ENCODE data around the gene TNFSF11. TPM values are rescaled to one million over a fixed set of nuclear protein-coding genes. Genes with fewer than 3 reads are reported as not detected.

Gene TNFSF11
- total and polyA plus RNA-seq, 2 donors (not counting 1 experiment from before 2014, with no cell fraction given): not detected

GRCh38 chr13:42525035-42525504 lies 48.9 kb upstream of the TNFSF11 start:
- Mint-ChIP-seq H3K27ac (no peak overlapping the region), H3K9me3 (ENCODE audit: insufficient read depth) (peaks cover 3% of the 10 kb centered on the region), H3K27me3 (no peaks in the 10 kb centered on the region), H3K4me1 (peaks cover 25% of the 10 kb centered on the region), H3K4me3 (no peak overlapping the region)
- no peak overlapping the region for H3K4me3 ChIP-seq (ENCODE audit: control extremely low read depth in 1 of 5, extremely low read depth in 1 of 5, insufficient read depth in 1 of 5, low read depth in 2 of 5, low read length in 4 of 5)
- no peak overlapping the region for H3K9ac ChIP-seq (ENCODE audit: low read length)
- H3K27ac ChIP-seq (ENCODE audit: low read length in 2 of 2): no peak overlapping the region
- 95% methylated on average over 2 of the region's 2 CpGs for WGBS (ENCODE audit: insufficient coverage)
- peaks cover 0 to 1% (median 0%) of the 10 kb centered on the region in 3 donors for H3K9me3 ChIP-seq (ENCODE audit: control extremely low read depth in 1 of 3, control insufficient read depth in 2 of 3, insufficient read depth in 1 of 3, low read length in 2 of 3)
- no peaks in the 10 kb centered on the region for H3K27me3 ChIP-seq (replicated peaks in 1 of 4; ENCODE audit: control extremely low read depth in 1 of 4, control insufficient read depth in 3 of 4, insufficient read depth in 4 of 4, low read length in 3 of 4)
- H3K4me2 ChIP-seq (replicated peaks; ENCODE audit: low read depth, low read length, poor library complexity, severe bottlenecking): no peak overlapping the region
- no peak overlapping the region for H2AFZ ChIP-seq (ENCODE audit: insufficient read depth, low read depth, low read length, poor library complexity, severe bottlenecking)
- DNase-seq (no peak), ATAC-seq (ENCODE audit: low read depth) (no peak)
- no peak for TF ChIP-seq EZH2 (IDR thresholded peaks at IDR 0.05; ENCODE audit: borderline replicate concordance, insufficient read depth, low read depth, low read length, poor library complexity, severe bottlenecking)
- no peak for TF ChIP-seq CTCF (IDR thresholded peaks at IDR 0.05)
- intact Hi-C loops (cut with micrococcal nuclease): no loop called here
- H3K36me3 ChIP-seq (replicated peaks in 1 of 2; ENCODE audit: control extremely low read depth in 1 of 2, control insufficient read depth in 1 of 2, extremely low read depth in 1 of 2, insufficient read depth in 2 of 2, low read length in 1 of 2): no peaks in the 10 kb centered on the region
- CTCF ChIA-PET: interaction anchor here (0.6 kb wide), 1 partner anchor 32 kb away, joined by 4 read pairs; no protein-coding TSS in a partner anchor
- POLR2A ChIA-PET: no interaction called here
- H3K4me1 ChIP-seq (ENCODE audit: control insufficient read depth in 2 of 2, insufficient read depth in 2 of 2, low read length in 2 of 2): peaks cover 14 to 15% of the 10 kb centered on the region in 2 donors
- no peaks in the 10 kb centered on the region for H4K20me1 ChIP-seq (ENCODE audit: control insufficient read depth, insufficient read depth, low read length, poor library complexity, severe bottlenecking)
- H3K79me2 ChIP-seq (ENCODE audit: control insufficient read depth, insufficient read depth, low read length): no peaks in the 10 kb centered on the region

- peaks cover 33% of the 10 kb centered on the region for H3K4me1 Mint-ChIP-seq
- H3K27ac Mint-ChIP-seq: no peak overlapping the region
- Histone ChIP-seq H3K79me2 (ENCODE audit: control insufficient read depth, insufficient read depth, low read length) (no peaks in the 10 kb centered on the region), H3K9ac (ENCODE audit: low read length) (no peak overlapping the region), H3K4me2 (replicated peaks; ENCODE audit: low read depth, low read length, poor library complexity, severe bottlenecking) (no peak overlapping the region), H2AFZ (ENCODE audit: insufficient read depth, low read depth, low read length, poor library complexity, severe bottlenecking) (no peak overlapping the region), H3K4me3 (ENCODE audit: control extremely low read depth in 1 of 5, extremely low read depth in 1 of 5, insufficient read depth in 1 of 5, low read depth in 2 of 5, low read length in 4 of 5) (no peak overlapping the region), H3K27me3 (replicated peaks in 1 of 4; ENCODE audit: control extremely low read depth in 1 of 4, control insufficient read depth in 3 of 4, insufficient read depth in 4 of 4, low read length in 3 of 4) (no peaks in the 10 kb centered on the region), H4K20me1 (ENCODE audit: control insufficient read depth, insufficient read depth, low read length, poor library complexity, severe bottlenecking) (no peaks in the 10 kb centered on the region), H3K4me1 (ENCODE audit: control insufficient read depth in 2 of 2, insufficient read depth in 2 of 2, low read length in 2 of 2) (peaks cover 24% of the 10 kb centered on the region in 2 donors), H3K9me3 (ENCODE audit: control extremely low read depth in 1 of 3, control insufficient read depth in 2 of 3, insufficient read depth in 1 of 3, low read length in 2 of 3) (peaks cover 0 to 1% (median 0%) of the 10 kb centered on the region in 3 donors), H3K36me3 (replicated peaks in 1 of 2; ENCODE audit: control extremely low read depth in 1 of 2, control insufficient read depth in 1 of 2, extremely low read depth in 1 of 2, insufficient read depth in 2 of 2, low read length in 1 of 2) (no peaks in the 10 kb centered on the region), H3K27ac (ENCODE audit: low read length in 2 of 2) (no peak overlapping the region)
- intact Hi-C loops (cut with micrococcal nuclease): no loop called here
- POLR2A ChIA-PET: no interaction called here
- ATAC-seq (ENCODE audit: low read depth) (no peak), DNase-seq (no peak)
- no peaks in the 10 kb centered on the region for H3K27me3 Mint-ChIP-seq
- H3K9me3 Mint-ChIP-seq (ENCODE audit: insufficient read depth): peaks cover 3% of the 10 kb centered on the region
- WGBS (ENCODE audit: insufficient coverage): 97% methylated on average over 2 of the region's 3 CpGs
- no peak overlapping the region for H3K4me3 Mint-ChIP-seq
- TF ChIP-seq CTCF (IDR thresholded peaks at IDR 0.05): no peak
- TF ChIP-seq EZH2 (IDR thresholded peaks at IDR 0.05; ENCODE audit: borderline replicate concordance, insufficient read depth, low read depth, low read length, poor library complexity, severe bottlenecking): no peak
- CTCF ChIA-PET: no interaction called here
Measured at GRCh38 chr13:42526276-42526675, 47.7 kb upstream of the TNFSF11 start.
